Measurements from ENCODE around the gene TMCC1.
"Not testable (repeated sequence)": the region's sequence is repeated elsewhere in the genome, so short reads cannot be mapped to it uniquely, and the experiment has no call there.

TMCC1 gene

DNA sequence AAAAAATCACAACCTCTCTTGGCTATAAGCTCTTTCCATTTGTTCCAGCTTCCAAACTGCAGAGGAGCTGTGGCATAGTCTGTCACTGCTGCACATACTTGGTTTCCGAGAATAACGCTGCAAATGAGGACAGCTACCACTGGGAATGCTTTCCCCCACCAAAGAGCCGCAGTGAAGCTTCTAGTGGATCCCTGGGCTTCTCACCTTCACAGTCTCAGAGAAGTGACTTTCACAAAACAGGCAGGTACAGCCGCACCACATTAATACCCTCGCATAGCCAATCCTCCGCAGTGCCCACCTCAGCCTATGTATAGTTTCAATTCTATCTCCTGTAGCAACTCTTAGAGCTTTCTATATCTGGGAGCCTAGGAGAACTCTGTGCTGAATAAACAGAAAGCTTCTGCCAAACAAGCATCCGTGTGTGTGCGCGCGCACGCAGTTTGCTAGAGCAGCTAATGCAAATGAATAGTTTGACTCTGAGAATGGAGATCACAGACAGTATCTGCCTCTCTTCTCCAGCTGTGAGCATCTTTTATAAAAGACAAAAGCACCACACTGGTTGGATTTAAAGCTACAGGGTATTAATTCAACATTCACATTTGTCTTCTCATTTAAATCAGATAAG lies 205.1 kb downstream of the TMCC1 start:
- Mint-ChIP-seq H3K36me3 (peaks cover 10% of the 10 kb centered on the region), H3K27ac (no peak overlapping the region), H3K9me3 (no peaks in the 10 kb centered on the region), H3K4me1 (peaks cover 17% of the 10 kb centered on the region), H3K27me3 (no peaks in the 10 kb centered on the region), H3K4me3 (no peak overlapping the region)
- ATAC-seq: no peak

DNA sequence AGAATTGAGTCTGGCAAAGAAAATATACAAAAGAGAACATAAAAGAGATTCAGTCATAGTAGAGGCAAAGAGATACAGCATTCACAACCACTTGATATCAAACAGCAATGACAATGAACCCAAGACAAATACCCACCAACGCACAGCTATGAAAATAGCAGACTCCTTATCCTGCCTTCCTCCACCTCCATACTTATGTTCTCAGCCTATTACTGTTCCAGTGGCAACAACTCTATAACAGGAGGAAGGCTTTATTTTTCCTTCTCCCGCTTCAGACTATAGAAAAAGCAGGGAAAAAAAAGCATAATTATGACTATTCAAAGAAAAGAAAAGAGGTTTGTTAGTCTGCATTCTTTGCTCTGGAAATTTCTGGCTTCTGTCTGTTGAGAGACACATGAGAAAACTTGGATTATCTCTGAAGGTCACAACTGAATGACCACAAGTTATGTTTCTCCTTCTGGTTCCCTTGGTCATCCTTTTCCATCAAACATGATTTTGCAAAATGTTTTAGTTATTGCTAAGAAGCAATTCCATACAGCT lies 205.9 kb downstream of the TMCC1 start:
- H3K36me3 Mint-ChIP-seq: peaks cover 10% of the 10 kb centered on the region
- H3K27me3 Mint-ChIP-seq: no peaks in the 10 kb centered on the region
- peaks cover 21% of the 10 kb centered on the region for H3K4me1 Mint-ChIP-seq
- no peak overlapping the region for H3K27ac Mint-ChIP-seq
- H3K4me3 Mint-ChIP-seq: no peak overlapping the region
- no peak for ATAC-seq
- H3K9me3 Mint-ChIP-seq: no peaks in the 10 kb centered on the region

DNA sequence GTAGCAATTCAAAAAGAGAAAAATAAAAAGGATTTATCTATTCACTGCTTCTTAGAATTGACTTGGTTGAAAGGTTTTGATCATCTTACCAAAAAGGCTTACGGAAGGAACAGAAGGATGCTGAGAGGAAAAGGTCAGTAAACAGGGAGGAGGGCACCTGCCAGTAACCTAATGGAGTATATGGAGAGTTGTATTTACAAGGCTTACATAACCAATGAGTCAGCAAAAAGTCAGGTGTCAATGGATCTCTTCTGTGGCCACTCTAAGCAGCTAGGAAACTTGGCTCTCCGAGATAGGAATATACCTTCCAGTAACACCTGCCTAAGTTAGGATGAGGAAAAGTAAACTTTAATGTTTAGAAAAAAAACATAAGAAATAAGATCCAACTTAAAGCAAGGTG lies 206.6 kb downstream of the TMCC1 start:
- H3K36me3 Mint-ChIP-seq: peaks cover 10% of the 10 kb centered on the region
- ATAC-seq: no peak
- H3K27ac Mint-ChIP-seq: no peak overlapping the region
- no peaks in the 10 kb centered on the region for H3K27me3 Mint-ChIP-seq
- no peak overlapping the region for H3K4me3 Mint-ChIP-seq
- no peaks in the 10 kb centered on the region for H3K9me3 Mint-ChIP-seq
- peaks cover 25% of the 10 kb centered on the region for H3K4me1 Mint-ChIP-seq

DNA sequence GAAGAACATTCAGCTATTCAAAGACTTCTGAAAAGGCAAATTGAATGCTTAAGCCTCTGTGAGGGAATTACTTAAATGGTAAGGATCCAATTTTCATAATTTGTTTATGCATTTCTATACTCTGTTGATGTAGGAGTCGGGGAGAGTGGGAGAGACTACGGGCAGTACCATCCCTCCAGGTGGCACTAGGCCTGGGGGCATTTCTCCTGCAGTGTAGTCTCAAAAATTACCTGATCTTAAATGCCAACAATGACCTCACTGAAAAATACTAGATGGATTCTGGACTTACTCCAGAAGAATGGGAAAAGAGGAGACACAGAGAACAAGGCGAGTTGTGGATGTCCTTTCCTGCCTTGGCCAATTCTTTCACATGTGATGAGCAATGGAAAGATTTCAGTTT lies 209.2 kb downstream of the TMCC1 start:
- no peak for ATAC-seq
- H3K9me3 Mint-ChIP-seq: no peaks in the 10 kb centered on the region
- H3K4me3 Mint-ChIP-seq: no peak overlapping the region
- no peak overlapping the region for H3K27ac Mint-ChIP-seq
- H3K27me3 Mint-ChIP-seq: no peaks in the 10 kb centered on the region
- peaks cover 10% of the 10 kb centered on the region for H3K36me3 Mint-ChIP-seq
- H3K4me1 Mint-ChIP-seq: peaks cover 30% of the 10 kb centered on the region

- Mint-ChIP-seq H3K27ac (no peak overlapping the region), H3K9me3 (no peaks in the 10 kb centered on the region), H3K4me3 (no peak overlapping the region), H3K4me1 (peaks cover 36% of the 10 kb centered on the region), H3K36me3 (peaks cover 10% of the 10 kb centered on the region), H3K27me3 (no peaks in the 10 kb centered on the region)
- ATAC-seq: no peak
These were observed 210.3 kb downstream of the TMCC1 start for GRCh38 chr3:129683201-129683600.

DNA sequence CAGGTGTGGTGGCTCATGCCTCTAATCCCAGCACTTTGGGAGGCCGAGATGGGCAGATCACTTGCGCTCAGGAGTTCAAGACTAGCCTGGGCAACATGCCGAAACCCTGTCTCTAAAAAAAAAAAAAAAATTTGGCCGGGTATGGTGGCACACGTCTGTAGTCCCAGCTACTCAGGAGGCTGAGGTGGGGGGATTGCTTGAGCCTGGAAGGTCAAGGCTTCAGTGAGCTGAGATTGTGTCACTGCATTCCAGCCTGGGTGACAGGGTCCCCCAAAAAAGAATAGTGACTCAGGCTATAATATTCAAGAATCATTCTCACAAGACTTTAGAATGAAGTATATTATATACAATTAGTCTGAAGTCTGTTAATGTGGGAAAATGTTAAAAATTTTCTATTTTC lies 216.5 kb downstream of the TMCC1 start:
- Mint-ChIP-seq H3K4me1 (peaks cover 37% of the 10 kb centered on the region), H3K9me3 (no peaks in the 10 kb centered on the region), H3K27ac (no peak overlapping the region), H3K36me3 (no peaks in the 10 kb centered on the region), H3K27me3 (no peaks in the 10 kb centered on the region), H3K4me3 (no peak overlapping the region)
- ATAC-seq: no peak

DNA sequence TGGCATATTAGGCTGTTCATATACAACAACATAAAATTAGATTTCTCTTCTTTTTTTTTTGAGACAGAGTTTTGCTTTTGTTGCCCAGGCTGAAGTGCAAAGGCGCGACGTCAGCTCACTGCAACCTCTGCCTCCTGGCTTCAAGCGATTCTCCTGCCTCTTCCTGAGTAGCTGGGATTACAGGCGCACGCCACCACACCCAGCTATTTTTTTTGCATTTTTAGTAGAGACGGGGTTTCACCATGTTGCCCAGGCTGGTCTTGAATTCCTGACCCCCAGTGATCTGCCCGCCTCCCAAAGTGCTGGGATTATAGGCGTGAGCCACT lies 218.8 kb downstream of the TMCC1 start:
- ATAC-seq, H3K9me3 Mint-ChIP-seq, H3K27ac Mint-ChIP-seq, H3K4me3 Mint-ChIP-seq, H3K27me3 Mint-ChIP-seq: not testable (repeated sequence)
- peaks cover 12% of the 10 kb centered on the region for H3K36me3 Mint-ChIP-seq
- peaks cover 29% of the 10 kb centered on the region for H3K4me1 Mint-ChIP-seq

DNA sequence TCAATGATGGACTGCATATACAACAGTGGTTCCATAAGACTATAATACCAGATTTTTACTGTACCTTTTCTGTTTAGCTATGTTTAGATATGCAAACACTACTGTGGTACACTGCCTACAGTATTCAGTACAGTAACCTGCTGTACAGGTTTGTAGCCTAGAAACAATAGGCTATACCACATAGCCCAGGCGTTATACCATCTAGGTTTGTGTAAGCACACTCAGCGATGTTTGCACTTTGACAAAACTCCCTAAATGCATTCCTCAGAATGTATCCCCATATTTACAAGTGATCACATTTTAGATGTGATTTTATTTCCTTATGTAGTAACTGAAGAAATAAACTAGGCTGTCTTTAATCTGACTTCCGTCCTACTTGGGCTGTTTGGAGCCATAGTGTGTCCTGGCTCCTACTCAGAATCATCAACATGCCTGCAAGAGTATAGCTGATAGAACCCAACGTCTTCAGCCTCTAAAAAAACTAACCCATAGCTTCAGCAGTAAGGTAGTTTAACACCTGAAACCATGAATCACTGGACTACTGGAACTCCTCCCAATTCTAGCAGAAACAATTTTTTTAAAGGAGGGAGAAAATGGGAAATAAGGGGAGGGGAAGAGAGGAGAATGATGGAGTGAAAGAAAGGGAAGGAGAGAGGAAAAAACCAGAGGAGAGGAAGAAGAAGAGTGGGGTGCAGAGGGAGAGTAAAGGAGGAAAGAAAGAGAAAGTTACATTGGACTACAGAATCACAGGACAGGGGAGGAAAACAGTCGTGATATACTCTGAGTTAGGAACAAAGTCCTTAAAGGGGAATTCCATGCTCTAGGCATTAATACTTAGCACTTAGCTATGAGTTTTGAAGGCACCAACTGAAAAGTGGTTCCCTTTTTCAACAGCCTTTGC lies 219.4 kb downstream of the TMCC1 start:
- Mint-ChIP-seq H3K36me3 (peaks cover 12% of the 10 kb centered on the region), H3K27me3 (no peaks in the 10 kb centered on the region), H3K27ac (peak overlapping the region; percentile 2), H3K4me3 (no peak overlapping the region), H3K9me3 (no peaks in the 10 kb centered on the region), H3K4me1 (peaks cover 23% of the 10 kb centered on the region)
- no peak for ATAC-seq

DNA sequence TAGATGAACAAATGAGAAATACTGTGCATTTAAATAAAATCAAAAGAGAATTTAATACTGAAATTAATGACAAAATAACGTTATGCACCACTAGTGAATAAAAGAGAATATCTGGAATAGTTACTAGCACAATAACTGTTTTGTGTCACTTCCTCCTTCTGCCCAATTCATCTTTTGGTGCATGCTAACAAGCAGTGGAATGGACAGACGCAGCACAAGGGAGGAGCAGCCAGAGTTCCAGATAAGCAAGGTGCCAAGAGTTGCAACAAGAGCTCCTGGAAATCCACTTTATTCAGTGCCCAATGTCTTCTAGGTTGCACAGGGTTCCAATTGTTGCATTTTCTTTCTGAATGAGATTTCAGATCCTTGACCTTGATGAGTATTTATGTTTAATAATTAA lies 220.5 kb downstream of the TMCC1 start:
- H3K27ac Mint-ChIP-seq: no peak overlapping the region
- peaks cover 13% of the 10 kb centered on the region for H3K36me3 Mint-ChIP-seq
- H3K4me3 Mint-ChIP-seq: no peak overlapping the region
- ATAC-seq: no peak
- H3K9me3 Mint-ChIP-seq: no peaks in the 10 kb centered on the region
- H3K4me1 Mint-ChIP-seq: peaks cover 17% of the 10 kb centered on the region
- H3K27me3 Mint-ChIP-seq: no peaks in the 10 kb centered on the region

DNA sequence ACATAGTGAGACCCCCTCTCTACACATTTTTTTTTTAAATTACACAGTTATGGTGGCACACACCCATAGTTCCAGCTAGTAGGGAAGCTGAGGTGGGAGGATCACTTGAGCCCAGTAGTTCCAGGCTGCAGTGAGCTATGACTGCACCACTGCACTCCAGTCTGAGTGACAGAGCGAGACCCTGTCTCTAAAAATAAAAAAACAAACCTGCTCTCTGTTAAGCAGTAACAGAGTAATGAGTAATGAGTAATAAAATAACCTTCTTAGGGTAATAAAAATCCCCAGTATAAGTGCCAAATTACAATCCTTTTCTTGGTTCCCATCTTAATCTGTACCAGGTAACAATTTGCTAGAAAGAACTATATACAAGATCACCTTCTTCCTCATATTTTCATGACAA lies 221.1 kb downstream of the TMCC1 start:
- ATAC-seq: no peak
- Mint-ChIP-seq H3K9me3 (no peaks in the 10 kb centered on the region), H3K27ac (no peak overlapping the region), H3K27me3 (no peaks in the 10 kb centered on the region), H3K4me1 (peaks cover 17% of the 10 kb centered on the region), H3K36me3 (peaks cover 19% of the 10 kb centered on the region), H3K4me3 (no peak overlapping the region)

DNA sequence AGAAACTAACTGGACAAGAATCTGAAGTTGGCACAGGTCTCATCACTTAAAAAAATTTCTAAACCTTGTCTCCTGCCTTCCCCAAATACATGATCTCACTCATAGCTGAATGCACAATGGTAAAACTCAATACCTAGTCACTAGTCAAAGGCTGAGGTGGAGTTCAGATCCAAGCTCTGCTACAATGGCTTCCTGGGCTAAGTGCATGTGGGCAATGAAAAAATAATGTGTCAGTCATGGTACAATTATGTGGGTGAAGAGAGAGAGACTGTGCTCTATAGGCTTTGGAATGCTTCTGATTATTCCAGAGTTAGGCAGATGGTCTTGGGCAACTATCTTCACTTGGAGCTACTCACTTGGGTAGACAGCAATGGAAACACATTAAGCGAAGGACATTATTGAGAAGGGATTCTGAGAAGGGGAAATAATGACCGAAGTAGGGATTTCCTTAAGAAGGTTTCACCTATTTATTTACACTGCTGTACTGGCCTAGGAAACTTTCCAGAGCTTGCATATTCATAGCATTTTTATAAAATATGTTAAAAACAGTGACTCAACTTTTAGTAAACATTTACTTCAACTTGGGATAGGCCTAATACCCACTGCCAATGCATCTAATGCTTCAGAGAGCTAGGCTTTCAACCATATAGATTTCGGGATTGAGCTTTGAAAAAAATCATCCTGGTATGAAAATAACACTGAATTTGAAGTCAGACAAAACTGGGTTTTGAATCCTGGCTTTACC lies 228.3 kb downstream of the TMCC1 start:
- no peak overlapping the region for H3K4me3 Mint-ChIP-seq
- H3K27ac Mint-ChIP-seq: no peak overlapping the region
- no peak for ATAC-seq
- H3K27me3 Mint-ChIP-seq: no peaks in the 10 kb centered on the region
- H3K4me1 Mint-ChIP-seq: peaks cover 11% of the 10 kb centered on the region
- H3K36me3 Mint-ChIP-seq: peaks cover 16% of the 10 kb centered on the region
- no peaks in the 10 kb centered on the region for H3K9me3 Mint-ChIP-seq

DNA sequence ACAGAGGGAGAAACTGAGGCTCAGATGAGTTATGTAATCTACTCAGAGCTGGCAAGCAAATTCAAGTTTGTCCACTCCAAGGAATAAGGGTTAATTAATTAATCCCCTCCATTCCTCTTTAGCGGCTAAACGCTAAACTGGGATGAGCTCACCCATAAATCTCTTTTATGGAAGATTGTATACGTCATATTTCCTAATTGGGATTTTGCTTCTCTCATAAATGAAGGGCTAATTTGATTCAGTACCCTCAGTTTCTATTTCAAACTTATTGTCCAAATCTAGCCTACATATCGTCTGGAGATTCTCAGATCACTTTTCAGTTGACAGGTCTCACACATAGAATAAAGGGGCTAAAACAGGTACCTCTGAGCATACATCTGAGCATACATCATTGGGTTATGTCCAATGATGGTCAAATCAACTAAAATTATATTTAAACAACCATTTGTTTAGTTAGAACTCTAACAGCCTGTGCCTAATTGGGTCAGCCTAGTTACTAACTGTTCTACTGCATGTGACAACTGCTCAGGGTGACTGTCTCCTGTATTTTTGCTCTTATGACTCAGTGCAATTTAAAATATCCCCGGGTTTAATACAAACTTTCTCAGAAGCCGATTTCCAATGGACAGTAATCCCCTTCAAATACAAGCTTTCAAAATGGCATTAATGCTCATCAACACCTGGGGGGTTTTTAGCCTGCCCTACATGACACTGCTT lies 229.4 kb downstream of the TMCC1 start:
- ATAC-seq: no peak
- H3K36me3 Mint-ChIP-seq: peaks cover 20% of the 10 kb centered on the region
- no peak overlapping the region for H3K27ac Mint-ChIP-seq
- no peak overlapping the region for H3K4me3 Mint-ChIP-seq
- no peaks in the 10 kb centered on the region for H3K9me3 Mint-ChIP-seq
- H3K27me3 Mint-ChIP-seq: no peaks in the 10 kb centered on the region
- peaks cover 16% of the 10 kb centered on the region for H3K4me1 Mint-ChIP-seq

- Mint-ChIP-seq H3K27ac (no peak overlapping the region), H3K4me1 (peaks cover 21% of the 10 kb centered on the region), H3K4me3 (no peak overlapping the region), H3K9me3 (no peaks in the 10 kb centered on the region), H3K36me3 (peaks cover 20% of the 10 kb centered on the region), H3K27me3 (no peaks in the 10 kb centered on the region)
- no peak for ATAC-seq
These were observed 230.5 kb downstream of the TMCC1 start for GRCh38 chr3:129663045-129663446.

DNA sequence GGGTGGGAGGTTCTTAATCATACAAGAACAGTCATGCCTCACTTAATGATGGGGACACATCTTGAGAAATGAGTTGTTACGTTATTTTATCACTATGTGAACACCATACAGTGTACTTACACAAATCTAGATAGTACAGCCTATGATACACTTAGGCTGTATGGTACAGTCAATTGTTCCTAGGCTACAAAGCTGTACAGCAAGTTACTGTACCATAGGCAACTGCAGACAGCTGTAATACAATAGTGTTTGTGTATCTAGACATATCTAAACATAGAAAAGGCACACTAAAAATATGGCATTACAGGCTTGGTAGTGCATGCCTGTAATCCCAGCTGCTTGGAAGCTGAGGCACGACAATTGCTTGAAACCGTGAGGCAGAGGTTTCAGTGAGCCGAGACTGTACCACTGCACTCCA lies 231.3 kb downstream of the TMCC1 start:
- Mint-ChIP-seq H3K9me3 (no peaks in the 10 kb centered on the region), H3K27me3 (no peaks in the 10 kb centered on the region), H3K36me3 (peaks cover 13% of the 10 kb centered on the region), H3K4me1 (peaks cover 27% of the 10 kb centered on the region), H3K4me3 (no peak overlapping the region), H3K27ac (no peak overlapping the region)
- ATAC-seq: no peak

GRCh38 chr3:129661766-129662165 lies 231.7 kb downstream of the TMCC1 start:
- no peaks in the 10 kb centered on the region for H3K9me3 Mint-ChIP-seq
- no peak for ATAC-seq
- H3K36me3 Mint-ChIP-seq: peaks cover 13% of the 10 kb centered on the region
- no peak overlapping the region for H3K4me3 Mint-ChIP-seq
- H3K4me1 Mint-ChIP-seq: peaks cover 27% of the 10 kb centered on the region
- no peaks in the 10 kb centered on the region for H3K27me3 Mint-ChIP-seq
- H3K27ac Mint-ChIP-seq: no peak overlapping the region

Data from stimulated activated memory B cell treated with anti-CD40 and anti-IgM and Interleukin-4, amounts not matched to agents 10 μg/mL and 1 μg/mL and 100 μg/mL, for 72 hours (primary cell).